Measurements from ENCODE around the gene KIAA0232. TPM values are rescaled to one million over a fixed set of nuclear protein-coding genes. Genes with fewer than 3 reads are reported as not detected.

The KIAA0232 gene, protein sequence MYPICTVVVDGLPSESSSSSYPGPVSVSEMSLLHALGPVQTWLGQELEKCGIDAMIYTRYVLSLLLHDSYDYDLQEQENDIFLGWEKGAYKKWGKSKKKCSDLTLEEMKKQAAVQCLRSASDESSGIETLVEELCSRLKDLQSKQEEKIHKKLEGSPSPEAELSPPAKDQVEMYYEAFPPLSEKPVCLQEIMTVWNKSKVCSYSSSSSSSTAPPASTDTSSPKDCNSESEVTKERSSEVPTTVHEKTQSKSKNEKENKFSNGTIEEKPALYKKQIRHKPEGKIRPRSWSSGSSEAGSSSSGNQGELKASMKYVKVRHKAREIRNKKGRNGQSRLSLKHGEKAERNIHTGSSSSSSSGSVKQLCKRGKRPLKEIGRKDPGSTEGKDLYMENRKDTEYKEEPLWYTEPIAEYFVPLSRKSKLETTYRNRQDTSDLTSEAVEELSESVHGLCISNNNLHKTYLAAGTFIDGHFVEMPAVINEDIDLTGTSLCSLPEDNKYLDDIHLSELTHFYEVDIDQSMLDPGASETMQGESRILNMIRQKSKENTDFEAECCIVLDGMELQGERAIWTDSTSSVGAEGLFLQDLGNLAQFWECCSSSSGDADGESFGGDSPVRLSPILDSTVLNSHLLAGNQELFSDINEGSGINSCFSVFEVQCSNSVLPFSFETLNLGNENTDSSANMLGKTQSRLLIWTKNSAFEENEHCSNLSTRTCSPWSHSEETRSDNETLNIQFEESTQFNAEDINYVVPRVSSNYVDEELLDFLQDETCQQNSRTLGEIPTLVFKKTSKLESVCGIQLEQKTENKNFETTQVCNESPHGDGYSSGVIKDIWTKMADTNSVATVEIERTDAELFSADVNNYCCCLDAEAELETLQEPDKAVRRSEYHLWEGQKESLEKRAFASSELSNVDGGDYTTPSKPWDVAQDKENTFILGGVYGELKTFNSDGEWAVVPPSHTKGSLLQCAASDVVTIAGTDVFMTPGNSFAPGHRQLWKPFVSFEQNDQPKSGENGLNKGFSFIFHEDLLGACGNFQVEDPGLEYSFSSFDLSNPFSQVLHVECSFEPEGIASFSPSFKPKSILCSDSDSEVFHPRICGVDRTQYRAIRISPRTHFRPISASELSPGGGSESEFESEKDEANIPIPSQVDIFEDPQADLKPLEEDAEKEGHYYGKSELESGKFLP (N-terminal part only)
- total RNA-seq, result 10.6 and 10.9 TPM in 2 replicates

DNA sequence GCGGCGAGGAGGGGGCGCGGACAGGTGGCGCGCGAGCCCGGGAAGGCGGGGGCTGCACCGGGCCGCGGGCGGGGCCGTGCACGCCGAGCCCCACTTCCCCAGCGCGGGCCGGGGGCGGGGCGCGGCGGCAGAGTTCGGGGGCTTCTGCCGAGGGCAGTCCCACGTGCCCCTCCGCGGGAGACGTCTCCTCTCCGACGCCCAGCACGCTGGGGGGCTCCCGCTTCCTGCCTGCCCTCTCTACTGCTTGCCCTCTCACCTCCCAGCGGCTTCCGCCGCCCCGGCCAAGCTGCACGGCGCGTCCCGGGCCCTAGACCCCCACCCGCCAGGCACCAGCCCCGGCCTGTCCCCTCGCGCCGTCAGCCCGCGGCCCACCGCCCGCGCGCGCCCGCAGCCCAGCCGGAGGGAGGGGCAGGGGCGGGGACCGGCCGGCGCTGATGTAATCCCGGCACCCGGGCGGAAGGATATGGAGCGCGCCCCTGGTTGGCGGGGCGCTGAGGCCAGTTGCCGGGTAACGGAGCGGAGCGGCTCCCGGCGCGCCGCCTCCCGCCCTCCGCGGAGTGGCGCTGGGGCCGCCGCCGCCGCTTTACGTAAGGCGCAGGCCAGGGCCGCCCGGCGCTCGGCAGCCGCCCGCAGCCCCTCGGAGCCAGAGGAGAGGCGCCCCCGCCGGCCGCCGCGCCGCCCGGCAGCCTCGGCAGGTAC lies at the start of gene KIAA0232:
TSS of gene KIAA0232 (plus strand) at position 581 of the 699 bp plus-strand sequence. CDS start 41,727 bp downstream, outside the sequence.

GRCh38 chr4:6909113-6909969 lies 126.8 kb downstream of the KIAA0232 start, which contains the start of gene TBC1D14:
TBC1D14 (plus strand) TSS chr4:6909826; CDS start chr4:6923390, 13,564 bp downstream.

Other genes with a start within 250 kb of the KIAA0232 start
- 19.5 and 23.0 TPM in 2 replicates for gene MAN2B2, start 207.5 kb upstream of the KIAA0232 start, total RNA-seq
- 221 and 242 TPM in 2 replicates for gene MRFAP1, start 142.0 kb upstream of the KIAA0232 start, total RNA-seq
- gene S100P, start 88.8 kb upstream of the KIAA0232 start, total RNA-seq, result not detected in 2 replicates
- gene MRFAP1L1, start 72.9 kb upstream of the KIAA0232 start, total RNA-seq, result 34.5 and 48.4 TPM in 2 replicates
- 22.1 and 25.9 TPM in 2 replicates for gene BLOC1S4, start 66.6 kb upstream of the KIAA0232 start, total RNA-seq
- gene TBC1D14, start 127.1 kb downstream of the KIAA0232 start, total RNA-seq, result 28.1 and 31.4 TPM in 2 replicates

Measured in bronchus fibroblast of lung (primary cell).